Bronchial epithelial cell (primary cell): ENCODE results near the gene MDM4. TPM values are rescaled to one million over a fixed set of nuclear protein-coding genes. Genes with fewer than 3 reads are reported as not detected.

ENCODE experiments used
- DNase-seq: peaks from one replicate; pipeline ENCODE4 v3.0.0-alpha.2; 2010; ENCODE audit warnings: low read depth
- FAIRE-seq: peaks from 2 replicates; lab custom pipeline; 2011; peaks lifted over from hg19 to GRCh38; lab: Jason Lieb, UNC
- H3K27me3 ChIP-seq: 2 replicates; pipeline ENCODE4 v1.5.1; 2011; ENCODE audit warnings: low read length; ENCODE audit not compliant: control insufficient read depth, insufficient read depth
- H3K36me3 ChIP-seq: 2 replicates; pipeline ENCODE4 v1.5.1; 2011; ENCODE audit warnings: low read length; ENCODE audit not compliant: control insufficient read depth, insufficient read depth
- H3K4me3 ChIP-seq: 2 replicates; pipeline ENCODE4 v1.5.1; 2011; ENCODE audit warnings: mild to moderate bottlenecking, low read depth, low read length, control low read depth
- total RNA-seq: library from RNA; depleted of rRNA; stranded (reverse); fragments of >200 nt; gene quantifications from 2 replicates; pipeline ENCODE4 v1.2.1, GENCODE V29; 2014
- TF ChIP-seq, protein P1 (sequence below): IDR thresholded peaks from 2 replicates; pipeline ENCODE4 v1.5.1; 2011; ENCODE audit warnings: mild to moderate bottlenecking, moderate library complexity, low read length, control low read depth, inconsistent platforms; ENCODE audit not compliant: insufficient read depth, severe bottlenecking

The MDM4 gene
- total RNA-seq, 1 donor from 2014 or later, result 23.4 TPM

DNA sequence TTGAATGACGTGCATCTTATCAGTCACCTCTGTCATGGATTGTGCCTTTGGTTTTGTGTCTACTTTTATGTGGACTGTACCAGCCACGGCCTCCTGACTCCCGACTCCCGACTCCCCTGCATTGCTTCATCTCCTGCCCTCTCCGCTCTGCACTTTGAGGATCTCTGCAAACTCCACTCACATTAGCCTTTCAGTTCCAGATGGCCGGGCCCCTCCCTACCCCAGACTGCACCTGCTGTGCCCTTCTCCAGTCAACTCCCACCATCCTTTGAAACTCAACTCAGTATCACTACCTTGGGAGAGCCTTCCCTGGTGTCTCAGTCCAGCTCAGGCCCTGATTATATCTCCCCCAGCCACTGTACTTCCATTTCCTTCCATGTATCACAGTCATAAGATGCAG lies 71.4 kb downstream of the MDM4 start:
- DNase-seq (no peak), FAIRE-seq (no peak)
- H3K27me3 ChIP-seq, result no peaks in the 10 kb centered on the region
- H3K4me3 ChIP-seq, result no peak overlapping the region
- TF ChIP-seq, protein P1, sequence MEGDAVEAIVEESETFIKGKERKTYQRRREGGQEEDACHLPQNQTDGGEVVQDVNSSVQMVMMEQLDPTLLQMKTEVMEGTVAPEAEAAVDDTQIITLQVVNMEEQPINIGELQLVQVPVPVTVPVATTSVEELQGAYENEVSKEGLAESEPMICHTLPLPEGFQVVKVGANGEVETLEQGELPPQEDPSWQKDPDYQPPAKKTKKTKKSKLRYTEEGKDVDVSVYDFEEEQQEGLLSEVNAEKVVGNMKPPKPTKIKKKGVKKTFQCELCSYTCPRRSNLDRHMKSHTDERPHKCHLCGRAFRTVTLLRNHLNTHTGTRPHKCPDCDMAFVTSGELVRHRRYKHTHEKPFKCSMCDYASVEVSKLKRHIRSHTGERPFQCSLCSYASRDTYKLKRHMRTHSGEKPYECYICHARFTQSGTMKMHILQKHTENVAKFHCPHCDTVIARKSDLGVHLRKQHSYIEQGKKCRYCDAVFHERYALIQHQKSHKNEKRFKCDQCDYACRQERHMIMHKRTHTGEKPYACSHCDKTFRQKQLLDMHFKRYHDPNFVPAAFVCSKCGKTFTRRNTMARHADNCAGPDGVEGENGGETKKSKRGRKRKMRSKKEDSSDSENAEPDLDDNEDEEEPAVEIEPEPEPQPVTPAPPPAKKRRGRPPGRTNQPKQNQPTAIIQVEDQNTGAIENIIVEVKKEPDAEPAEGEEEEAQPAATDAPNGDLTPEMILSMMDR, result no peak
- no peaks in the 10 kb centered on the region for H3K36me3 ChIP-seq

DNA sequence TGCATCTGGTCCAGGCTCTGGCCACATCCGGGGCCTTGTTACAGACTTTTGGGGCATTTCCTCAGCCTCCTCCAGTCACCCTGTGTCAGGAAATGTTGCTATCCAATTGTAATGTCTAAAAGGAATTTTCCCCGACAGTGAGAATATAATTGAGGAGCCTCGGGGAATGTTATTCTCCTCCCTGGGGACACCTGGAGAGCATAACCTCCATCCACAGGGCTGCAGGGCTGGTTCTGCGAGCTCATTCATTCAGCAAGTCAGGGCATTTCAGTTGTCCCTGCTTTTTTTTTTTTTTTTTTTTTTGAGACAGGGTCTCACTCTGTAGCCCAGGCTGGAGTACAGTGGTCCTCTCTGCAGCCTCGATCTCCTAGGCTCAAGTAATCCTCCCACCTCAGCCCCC lies 72.6 kb downstream of the MDM4 start:
- no peaks in the 10 kb centered on the region for H3K27me3 ChIP-seq
- TF ChIP-seq, protein P1, result no peak
- no peak for DNase-seq
- no peaks in the 10 kb centered on the region for H3K36me3 ChIP-seq
- no peak overlapping the region for H3K4me3 ChIP-seq
- no peak for FAIRE-seq

DNA sequence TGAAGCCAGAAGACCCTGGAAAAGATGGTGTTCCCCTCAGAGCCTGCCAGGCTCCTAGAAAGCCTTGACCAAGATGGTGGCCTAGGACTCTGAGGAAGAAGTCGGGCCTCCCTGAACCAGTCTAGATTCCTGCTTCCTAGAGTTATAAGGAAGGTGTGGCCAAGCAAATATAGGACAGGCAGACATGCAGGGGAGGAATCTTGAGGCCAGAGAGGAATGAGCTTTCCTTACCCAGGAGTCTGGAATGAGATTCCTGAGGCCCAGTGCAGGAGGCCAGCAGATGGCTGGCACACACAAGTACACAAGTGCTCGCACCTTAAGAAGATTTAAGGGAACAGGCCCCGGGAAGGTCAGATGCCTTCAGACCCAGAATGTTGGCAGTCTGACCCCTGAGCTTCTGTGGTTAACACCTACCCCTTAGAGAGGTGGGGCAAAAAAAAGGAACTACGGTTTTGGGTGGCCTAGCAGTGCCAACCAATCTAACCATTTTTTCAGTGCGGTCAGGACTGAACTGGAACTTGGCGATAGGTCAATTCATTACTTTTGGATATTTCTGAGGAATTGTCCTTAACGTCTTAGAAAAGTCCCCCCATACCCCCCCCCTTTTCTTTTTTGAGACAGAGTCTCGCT lies 73.3 kb downstream of the MDM4 start:
- Histone ChIP-seq H3K27me3 (no peaks in the 10 kb centered on the region), H3K4me3 (no peak overlapping the region), H3K36me3 (no peaks in the 10 kb centered on the region)
- TF ChIP-seq, protein P1, result no peak
- DNase-seq, result no peak
- no peak for FAIRE-seq

DNA sequence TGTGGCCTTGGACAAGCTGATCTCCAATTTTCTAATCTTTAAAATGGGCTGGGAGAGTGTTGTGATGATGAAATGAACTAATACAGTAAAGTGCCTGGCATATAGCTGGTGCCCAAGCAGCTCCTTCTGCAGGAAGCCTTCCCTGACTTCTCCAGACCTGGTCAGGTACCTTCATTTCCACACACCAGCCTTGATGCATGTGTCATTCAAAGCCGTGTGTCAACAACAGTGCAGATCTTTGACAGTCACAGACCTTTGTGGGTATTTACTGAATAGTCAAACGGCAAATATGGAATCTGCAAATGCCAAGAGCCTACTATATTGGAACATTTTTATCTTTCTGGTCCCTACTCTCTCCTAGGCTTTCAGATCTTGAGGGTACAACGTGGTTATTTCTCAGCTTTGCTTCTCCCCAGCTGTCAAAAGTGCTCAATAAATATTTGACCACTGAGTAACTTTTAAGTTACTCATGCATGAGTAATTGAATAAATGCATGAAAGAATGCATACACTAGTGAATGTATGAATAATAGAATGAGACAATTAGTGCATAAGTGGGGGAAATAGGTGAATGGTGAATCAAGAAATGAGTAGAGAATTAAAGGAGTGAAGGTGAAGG lies 75.4 kb downstream of the MDM4 start:
- peak; percentile 93 for DNase-seq
- TF ChIP-seq, protein P1, result no peak
- no peak overlapping the region for H3K4me3 ChIP-seq
- H3K36me3 ChIP-seq, result no peaks in the 10 kb centered on the region
- FAIRE-seq, result peak; percentile 23
- H3K27me3 ChIP-seq, result no peaks in the 10 kb centered on the region

DNA sequence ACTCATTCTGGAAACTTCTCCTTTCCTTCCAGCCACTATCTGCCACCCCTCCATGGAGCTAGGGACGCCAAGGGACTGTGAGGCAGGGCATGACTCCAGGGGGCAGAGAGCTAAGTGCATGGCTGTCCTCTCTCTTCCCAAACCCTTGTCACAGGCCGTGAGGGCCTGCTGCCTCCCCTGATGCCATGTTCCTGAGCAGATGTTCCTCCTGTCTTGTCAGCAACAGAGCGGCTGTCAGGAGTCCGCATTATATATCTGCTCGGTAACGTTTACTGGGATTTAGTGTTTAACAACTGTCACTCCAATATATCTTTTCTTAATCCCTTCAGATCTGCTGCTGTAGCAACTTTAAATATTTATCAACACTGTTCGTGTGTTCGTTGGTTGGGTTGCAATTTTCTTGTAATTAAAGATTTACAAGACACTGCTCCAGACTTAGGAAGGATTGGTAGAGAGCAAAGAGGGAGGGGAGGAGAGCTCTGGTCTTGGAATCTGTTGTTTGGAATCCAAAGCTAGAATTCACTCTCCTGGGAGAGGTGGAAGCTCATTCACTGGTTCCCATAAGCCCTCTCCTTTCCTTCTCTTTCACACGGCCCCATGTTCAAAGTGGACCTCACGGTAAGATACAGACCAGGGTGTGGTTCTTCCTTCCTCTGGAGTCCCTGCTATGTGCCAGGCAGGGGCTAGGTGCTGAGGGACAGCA lies 76.2 kb downstream of the MDM4 start:
- Histone ChIP-seq H3K27me3 (no peaks in the 10 kb centered on the region), H3K4me3 (no peak overlapping the region), H3K36me3 (no peaks in the 10 kb centered on the region)
- TF ChIP-seq, protein P1, result no peak
- DNase-seq, result no peak
- no peak for FAIRE-seq
